Measurements from ENCODE around the gene SMAGP. TPM values are rescaled to one million over a fixed set of nuclear protein-coding genes. Genes with fewer than 3 reads are reported as not detected.
"Not testable (repeated sequence)": the region's sequence is repeated elsewhere in the genome, so short reads cannot be mapped to it uniquely, and the experiment has no call there.

SMAGP gene, protein sequence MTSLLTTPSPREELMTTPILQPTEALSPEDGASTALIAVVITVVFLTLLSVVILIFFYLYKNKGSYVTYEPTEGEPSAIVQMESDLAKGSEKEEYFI
- polyA plus RNA-seq, result 10 to 100 TPM; 22.2 to 48.7 (median 31.2) TPM
- long read RNA-seq, donor 1, transcript SMAGP-203 (4 exons, 2,350 nt), result minor isoform, 11 of 48 reads
- long read RNA-seq, donor 1, transcript SMAGP-205 (3 exons, 1,518 nt), result major isoform, 14 of 48 reads
- long read RNA-seq, donor 1, partial matches to known transcripts, result 0 of 48 reads
- long read RNA-seq, donor 1, other reads (novel, unspliced or antisense), result 15 of 48 reads
- long read RNA-seq, donor 2, partial matches to known transcripts, result 0 of 5 reads
- long read RNA-seq, donor 2, other reads (novel, unspliced or antisense), result 0 of 5 reads
- long read RNA-seq, donor 3, transcript SMAGP-203 (4 exons, 2,350 nt), result major isoform, 5 of 9 reads
- long read RNA-seq, donor 3, partial matches to known transcripts, result 0 of 9 reads
- long read RNA-seq, donor 3, other reads (novel, unspliced or antisense), result 0 of 9 reads
- long read RNA-seq, donor 4, result 0 reads
- long read RNA-seq, donor 5, partial matches to known transcripts, result 0 of 3 reads
- long read RNA-seq, donor 5, other reads (novel, unspliced or antisense), result 0 of 3 reads
- long read RNA-seq, donor 6, partial matches to known transcripts, result 0 of 4 reads
- long read RNA-seq, donor 6, other reads (novel, unspliced or antisense), result 0 of 4 reads
- long read RNA-seq, donor 7, result 0 reads
- long read RNA-seq, donor 8, partial matches to known transcripts, result 0 of 1 reads
- long read RNA-seq, donor 8, other reads (novel, unspliced or antisense), result 0 of 1 reads
- long read RNA-seq, donor 9, partial matches to known transcripts, result 0 of 2 reads
- long read RNA-seq, donor 9, other reads (novel, unspliced or antisense), result 0 of 2 reads
- long read RNA-seq, donor 10, transcript SMAGP-203 (4 exons, 2,350 nt), result minor isoform, 8 of 32 reads
- long read RNA-seq, donor 10, transcript SMAGP-205 (3 exons, 1,518 nt), result major isoform, 11 of 32 reads
- long read RNA-seq, donor 10, partial matches to known transcripts, result 0 of 32 reads
- long read RNA-seq, donor 10, other reads (novel, unspliced or antisense), result 9 of 32 reads

DNA sequence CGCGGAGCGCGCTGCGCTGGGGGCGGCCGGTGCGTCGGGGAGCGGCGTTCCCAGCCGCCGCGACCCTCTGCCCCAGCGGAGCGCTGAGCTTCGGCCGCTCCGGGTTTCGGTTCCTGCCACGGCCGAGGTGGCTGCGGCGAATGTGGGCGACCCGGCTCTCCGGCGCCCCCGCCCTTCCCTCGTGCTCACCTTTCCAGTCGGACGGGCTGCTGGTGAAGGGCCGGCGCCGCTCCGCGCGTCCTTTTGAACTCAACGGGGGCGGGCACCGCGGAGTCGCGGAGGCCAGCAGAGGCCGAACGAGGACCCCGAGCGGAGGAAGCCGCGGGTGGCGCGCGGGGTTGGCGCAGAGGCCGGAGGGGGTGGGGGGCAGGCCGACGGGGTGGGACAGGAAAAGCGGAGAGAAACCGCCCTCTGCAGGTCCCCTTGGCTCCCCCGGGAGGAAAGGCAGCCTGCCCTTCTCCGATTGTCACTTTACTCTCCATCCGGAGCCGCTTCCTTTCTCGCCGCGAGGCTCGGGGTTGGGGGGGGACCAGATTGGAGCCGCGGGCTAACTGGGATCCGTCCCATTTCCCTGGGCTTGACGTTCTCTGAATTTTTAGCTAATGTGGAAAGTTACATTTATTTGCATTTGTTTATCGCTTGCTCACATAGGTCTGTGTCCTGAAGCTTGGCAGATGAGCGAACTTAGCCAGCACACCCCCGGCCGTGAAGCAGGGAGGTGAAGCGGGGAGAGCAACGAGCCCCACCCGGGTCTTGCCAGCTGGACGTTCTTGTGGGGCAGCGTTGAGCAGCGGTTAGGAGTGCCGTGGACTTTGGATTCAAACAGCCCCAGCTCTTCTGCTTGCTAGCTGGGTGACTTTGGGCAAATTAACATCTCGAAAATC is at the start of gene SMAGP:
SMAGP (minus strand) TSS at position 349 of the 884 bp plus-strand sequence. CDS start 1,137 bp downstream, outside the sequence.
- DNase-seq, result peak; percentile 88 to 94
- Histone ChIP-seq H3K36me3 (ENCODE audit: control insufficient read depth in 3 of 3, insufficient read depth in 2 of 3, low read depth in 1 of 3, low read length in 3 of 3) (peaks cover 0 to 6% (median 0%) of the 10 kb centered on the region in 3 donors), H3K9me3 (ENCODE audit: control insufficient read depth in 2 of 2, insufficient read depth in 1 of 2, low read depth in 1 of 2, low read length in 1 of 2) (no peaks in the 10 kb centered on the region), H3K4me3 (ENCODE audit: low read depth in 1 of 3, low read length in 3 of 3) (peak within 1 kb of the TSS; percentile 73 to 87 (median 78)), H3K27me3 (ENCODE audit: control insufficient read depth in 3 of 3, insufficient read depth in 3 of 3, low read length in 3 of 3) (peaks cover 0 to 5% (median 0%) of the 10 kb centered on the region in 3 donors), H3K27ac (ENCODE audit: low read depth in 1 of 3, low read length in 2 of 3) (peak within 1 kb of the TSS; percentile 75 to 97 (median 93)), H3K4me1 (ENCODE audit: control insufficient read depth in 3 of 3, insufficient read depth in 2 of 3, low read depth in 1 of 3, low read length in 2 of 3) (peaks cover 0 to 19% (median 6%) of the 10 kb centered on the region in 3 donors)
- no peak for FAIRE-seq
- 0 to 1% (median 1%) methylated on average over 43 to 83 of the region's 83 CpGs for WGBS, 3 donors

DNA sequence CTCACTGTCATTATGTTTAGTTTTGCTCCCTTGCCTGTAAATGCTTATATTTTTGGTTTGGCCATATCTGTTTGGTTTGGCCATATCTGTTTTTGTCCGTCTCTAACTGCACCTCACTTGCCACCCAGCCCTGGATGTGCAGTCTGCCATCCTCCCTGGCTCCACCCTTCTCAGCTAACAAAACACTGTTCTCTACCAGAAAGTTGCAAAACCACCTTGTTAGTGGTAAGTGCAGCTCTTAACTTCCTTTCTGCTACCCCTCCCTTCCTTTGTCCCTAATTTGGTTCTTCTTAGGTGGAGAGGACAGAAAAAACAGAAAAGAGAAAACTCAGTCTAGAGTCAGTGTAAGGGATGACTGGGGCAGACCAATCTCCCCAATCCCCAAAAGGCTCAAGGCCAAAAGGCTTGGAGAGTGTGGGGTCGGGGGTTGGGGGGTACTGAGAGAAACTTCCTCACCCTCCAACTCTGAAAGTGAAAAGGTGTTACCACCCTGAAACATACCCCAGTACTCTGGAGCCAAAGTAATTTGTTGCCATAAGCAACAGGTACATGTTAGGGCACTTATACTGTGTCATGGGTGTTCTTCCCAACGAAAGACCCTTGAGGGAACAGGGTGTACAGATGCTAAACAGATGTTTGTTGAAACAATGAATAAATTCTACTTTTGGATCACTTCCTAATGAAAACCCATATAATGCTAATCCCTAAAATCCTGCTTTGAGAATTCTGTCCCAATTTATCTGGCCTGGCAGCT is 48.8 kb upstream of the SMAGP start:
- H3K27ac ChIP-seq (ENCODE audit: low read depth in 1 of 3, low read length in 2 of 3), result peak overlapping the region in 2 of 3 donors; percentile 14 to 68
- FAIRE-seq, result no peak
- H3K4me1 ChIP-seq (ENCODE audit: control insufficient read depth in 3 of 3, insufficient read depth in 2 of 3, low read depth in 1 of 3, low read length in 2 of 3), result peaks cover 0 to 2% (median 0%) of the 10 kb centered on the region in 3 donors
- H3K36me3 ChIP-seq (ENCODE audit: control insufficient read depth in 3 of 3, insufficient read depth in 2 of 3, low read depth in 1 of 3, low read length in 3 of 3), result no peaks in the 10 kb centered on the region
- 44 to 63% (median 50%) methylated on average over 3 of the region's 3 CpGs for WGBS, 3 donors
- H3K4me3 ChIP-seq (ENCODE audit: low read depth in 1 of 3, low read length in 3 of 3), result no peak overlapping the region
- H3K9me3 ChIP-seq (ENCODE audit: control insufficient read depth in 2 of 2, insufficient read depth in 1 of 2, low read depth in 1 of 2, low read length in 1 of 2), result no peaks in the 10 kb centered on the region
- H3K27me3 ChIP-seq (ENCODE audit: control insufficient read depth in 3 of 3, insufficient read depth in 3 of 3, low read length in 3 of 3), result no peaks in the 10 kb centered on the region
- peak in 1 of 2 donors; percentile 49 for DNase-seq

DNA sequence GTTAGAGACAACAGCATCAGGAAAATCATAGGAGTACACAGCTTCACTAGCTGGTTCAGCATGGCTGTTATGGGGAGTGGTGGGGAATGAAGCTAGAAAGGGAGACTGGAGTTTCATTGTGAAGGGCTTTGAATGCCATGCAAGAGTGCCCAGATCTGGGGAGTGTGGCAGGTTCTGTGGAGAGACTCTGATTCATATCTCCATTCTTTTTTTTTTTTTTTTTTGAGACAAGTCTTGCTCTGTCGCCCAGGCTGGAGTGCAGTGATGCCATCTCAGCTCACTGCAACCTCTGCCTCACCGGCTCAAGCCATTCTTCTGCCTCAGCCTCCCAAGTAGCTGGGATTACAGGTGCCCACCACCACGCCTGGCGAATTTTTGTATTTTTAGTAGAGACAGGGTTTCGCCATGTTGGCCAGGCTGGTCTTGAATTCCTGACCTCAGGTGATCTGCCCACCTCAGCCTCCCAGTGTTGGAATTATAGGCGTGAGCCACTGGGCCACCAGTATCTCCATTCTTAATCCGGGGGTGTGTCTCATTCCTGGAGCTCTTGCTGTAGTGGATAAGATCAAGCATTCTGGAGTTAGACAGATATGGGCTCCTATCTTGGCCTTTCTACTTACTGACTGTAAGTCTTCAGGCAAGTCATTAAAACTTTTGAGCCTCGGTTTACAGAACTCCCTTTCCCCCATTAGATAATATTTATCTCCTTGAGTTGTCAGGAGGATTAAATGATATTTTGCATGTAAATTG is 48.0 kb upstream of the SMAGP start:
- not testable (repeated sequence) for H3K4me1 ChIP-seq (ENCODE audit: control insufficient read depth in 3 of 3, insufficient read depth in 2 of 3, low read depth in 1 of 3, low read length in 2 of 3); H3K36me3 ChIP-seq (ENCODE audit: control insufficient read depth in 3 of 3, insufficient read depth in 2 of 3, low read depth in 1 of 3, low read length in 3 of 3); H3K27ac ChIP-seq (ENCODE audit: low read depth in 1 of 3, low read length in 2 of 3); H3K9me3 ChIP-seq (ENCODE audit: control insufficient read depth in 2 of 2, insufficient read depth in 1 of 2, low read depth in 1 of 2, low read length in 1 of 2); FAIRE-seq; DNase-seq; H3K27me3 ChIP-seq (ENCODE audit: control insufficient read depth in 3 of 3, insufficient read depth in 3 of 3, low read length in 3 of 3); H3K4me3 ChIP-seq (ENCODE audit: low read depth in 1 of 3, low read length in 3 of 3)
- WGBS, 3 donors, result 77 to 85% (median 81%) methylated on average over 8 of the region's 8 CpGs

DNA sequence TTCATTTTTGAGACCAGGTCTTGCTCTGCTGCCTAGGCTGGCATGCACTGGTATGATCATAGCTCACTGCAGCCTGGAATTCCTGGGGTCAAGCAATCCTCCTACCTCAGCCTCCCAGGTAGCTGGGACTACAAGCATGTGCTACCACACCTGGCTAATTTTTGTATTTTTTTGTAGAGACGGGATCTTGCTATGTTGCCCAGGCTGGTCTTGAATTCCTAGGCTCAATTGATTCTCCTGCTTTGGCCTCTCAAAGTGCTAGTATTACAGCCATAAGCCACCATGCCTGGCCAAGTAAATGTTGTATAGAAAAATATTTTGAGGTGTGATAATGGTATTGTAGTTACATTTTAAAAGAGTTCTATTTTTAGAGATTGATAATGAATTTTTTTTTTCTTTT is 41.2 kb upstream of the SMAGP start:
- Histone ChIP-seq H3K9me3 (ENCODE audit: control insufficient read depth in 2 of 2, insufficient read depth in 1 of 2, low read depth in 1 of 2, low read length in 1 of 2) (no peaks in the 10 kb centered on the region), H3K36me3 (ENCODE audit: control insufficient read depth in 3 of 3, insufficient read depth in 2 of 3, low read depth in 1 of 3, low read length in 3 of 3) (no peaks in the 10 kb centered on the region), H3K4me3 (ENCODE audit: low read depth in 1 of 3, low read length in 3 of 3) (no peak overlapping the region), H3K27ac (ENCODE audit: low read depth in 1 of 3, low read length in 2 of 3) (no peak overlapping the region), H3K4me1 (ENCODE audit: control insufficient read depth in 3 of 3, insufficient read depth in 2 of 3, low read depth in 1 of 3, low read length in 2 of 3) (peaks cover 0 to 15% (median 4%) of the 10 kb centered on the region in 3 donors), H3K27me3 (ENCODE audit: control insufficient read depth in 3 of 3, insufficient read depth in 3 of 3, low read length in 3 of 3) (no peaks in the 10 kb centered on the region)
- DNase-seq (no peak), FAIRE-seq (no peak)
- WGBS, 3 donors, result 95 to 100% (median 100%) methylated on average over 1 of the region's 1 CpG

DNA sequence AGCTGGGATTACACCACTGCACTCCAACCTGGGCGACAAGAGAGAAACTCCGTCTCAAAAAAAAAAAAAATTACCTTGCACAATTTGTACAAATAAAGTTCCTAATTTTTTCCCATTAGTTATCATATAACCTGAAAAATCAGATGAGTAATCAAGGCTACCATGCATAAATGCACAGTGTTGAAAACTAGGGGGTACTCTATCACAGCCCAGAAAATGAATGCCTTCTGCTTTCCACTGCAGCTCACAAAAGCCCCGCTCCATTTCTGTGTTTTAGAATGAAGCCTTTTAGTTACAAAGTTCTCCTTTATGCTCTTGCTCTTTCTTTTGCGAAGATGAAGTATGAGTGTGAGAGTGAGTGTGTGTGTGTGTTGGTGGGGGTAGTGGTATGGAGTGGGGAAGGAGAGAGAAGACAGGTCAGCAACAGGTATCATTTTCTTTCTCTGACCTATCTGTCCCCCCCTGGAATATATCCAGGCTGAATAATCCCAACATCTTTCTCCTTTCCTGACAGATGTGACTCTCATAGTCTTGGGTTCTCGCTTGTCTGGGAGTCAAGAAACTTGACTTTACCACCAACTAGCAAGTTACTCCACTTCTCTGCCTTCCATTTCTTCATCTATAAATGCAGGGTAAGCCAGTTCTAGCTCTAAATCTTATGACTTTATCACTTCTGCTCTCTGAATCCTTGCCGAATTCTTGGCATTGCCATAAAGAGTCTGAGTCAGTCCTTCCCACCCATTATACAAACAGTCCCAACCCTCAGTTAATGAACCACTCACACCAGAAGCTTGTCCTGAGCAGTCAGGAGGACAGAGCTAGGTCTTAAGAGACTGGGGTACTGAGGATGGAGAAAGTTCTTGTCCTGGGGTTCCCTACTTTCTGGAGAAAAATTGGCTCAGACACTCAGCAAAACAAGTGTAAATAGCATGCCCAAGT is 37.7 kb upstream of the SMAGP start:
- 52 to 71% (median 60%) methylated on average over 6 of the region's 6 CpGs for WGBS, 3 donors
- Histone ChIP-seq H3K36me3 (ENCODE audit: control insufficient read depth in 3 of 3, insufficient read depth in 2 of 3, low read depth in 1 of 3, low read length in 3 of 3) (no peaks in the 10 kb centered on the region), H3K9me3 (ENCODE audit: control insufficient read depth in 2 of 2, insufficient read depth in 1 of 2, low read depth in 1 of 2, low read length in 1 of 2) (no peaks in the 10 kb centered on the region), H3K27ac (ENCODE audit: low read depth in 1 of 3, low read length in 2 of 3) (peak overlapping the region in 2 of 3 donors; percentile 36 to 55), H3K4me1 (ENCODE audit: control insufficient read depth in 3 of 3, insufficient read depth in 2 of 3, low read depth in 1 of 3, low read length in 2 of 3) (peaks cover 0 to 15% (median 4%) of the 10 kb centered on the region in 3 donors), H3K4me3 (ENCODE audit: low read depth in 1 of 3, low read length in 3 of 3) (no peak overlapping the region), H3K27me3 (ENCODE audit: control insufficient read depth in 3 of 3, insufficient read depth in 3 of 3, low read length in 3 of 3) (no peaks in the 10 kb centered on the region)
- DNase-seq, result peak; percentile 82 to 87
- FAIRE-seq, result no peak

DNA sequence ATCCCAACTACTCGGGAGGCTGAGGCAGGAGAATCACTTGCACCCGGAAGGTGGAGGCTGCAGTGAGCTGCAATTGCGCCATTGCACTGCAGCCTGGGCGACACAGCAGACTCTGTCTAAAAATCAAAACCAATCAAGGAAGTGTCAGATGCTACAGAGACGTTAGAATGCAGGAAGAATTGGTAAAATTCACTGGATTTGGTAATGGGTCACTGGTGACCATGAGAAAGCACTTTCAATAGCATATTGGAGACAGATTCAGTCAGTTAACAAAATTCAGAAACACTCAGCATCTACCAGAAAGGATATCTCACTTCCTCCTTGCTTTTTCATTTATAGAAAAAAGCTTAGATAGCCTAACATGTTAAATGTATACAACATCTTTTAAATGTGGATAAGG is 36.3 kb upstream of the SMAGP start:
- Histone ChIP-seq H3K4me3 (ENCODE audit: low read depth in 1 of 3, low read length in 3 of 3) (no peak overlapping the region), H3K9me3 (ENCODE audit: control insufficient read depth in 2 of 2, insufficient read depth in 1 of 2, low read depth in 1 of 2, low read length in 1 of 2) (no peaks in the 10 kb centered on the region), H3K4me1 (ENCODE audit: control insufficient read depth in 3 of 3, insufficient read depth in 2 of 3, low read depth in 1 of 3, low read length in 2 of 3) (peaks cover 0 to 15% (median 4%) of the 10 kb centered on the region in 3 donors), H3K27ac (ENCODE audit: low read depth in 1 of 3, low read length in 2 of 3) (no peak overlapping the region), H3K36me3 (ENCODE audit: control insufficient read depth in 3 of 3, insufficient read depth in 2 of 3, low read depth in 1 of 3, low read length in 3 of 3) (no peaks in the 10 kb centered on the region), H3K27me3 (ENCODE audit: control insufficient read depth in 3 of 3, insufficient read depth in 3 of 3, low read length in 3 of 3) (no peaks in the 10 kb centered on the region)
- WGBS, 3 donors, result 85 to 96% (median 88%) methylated on average over 5 of the region's 5 CpGs
- FAIRE-seq, result no peak
- DNase-seq, result no peak
